ENCODE data around the gene NCOA5.

Gene NCOA5

DNA sequence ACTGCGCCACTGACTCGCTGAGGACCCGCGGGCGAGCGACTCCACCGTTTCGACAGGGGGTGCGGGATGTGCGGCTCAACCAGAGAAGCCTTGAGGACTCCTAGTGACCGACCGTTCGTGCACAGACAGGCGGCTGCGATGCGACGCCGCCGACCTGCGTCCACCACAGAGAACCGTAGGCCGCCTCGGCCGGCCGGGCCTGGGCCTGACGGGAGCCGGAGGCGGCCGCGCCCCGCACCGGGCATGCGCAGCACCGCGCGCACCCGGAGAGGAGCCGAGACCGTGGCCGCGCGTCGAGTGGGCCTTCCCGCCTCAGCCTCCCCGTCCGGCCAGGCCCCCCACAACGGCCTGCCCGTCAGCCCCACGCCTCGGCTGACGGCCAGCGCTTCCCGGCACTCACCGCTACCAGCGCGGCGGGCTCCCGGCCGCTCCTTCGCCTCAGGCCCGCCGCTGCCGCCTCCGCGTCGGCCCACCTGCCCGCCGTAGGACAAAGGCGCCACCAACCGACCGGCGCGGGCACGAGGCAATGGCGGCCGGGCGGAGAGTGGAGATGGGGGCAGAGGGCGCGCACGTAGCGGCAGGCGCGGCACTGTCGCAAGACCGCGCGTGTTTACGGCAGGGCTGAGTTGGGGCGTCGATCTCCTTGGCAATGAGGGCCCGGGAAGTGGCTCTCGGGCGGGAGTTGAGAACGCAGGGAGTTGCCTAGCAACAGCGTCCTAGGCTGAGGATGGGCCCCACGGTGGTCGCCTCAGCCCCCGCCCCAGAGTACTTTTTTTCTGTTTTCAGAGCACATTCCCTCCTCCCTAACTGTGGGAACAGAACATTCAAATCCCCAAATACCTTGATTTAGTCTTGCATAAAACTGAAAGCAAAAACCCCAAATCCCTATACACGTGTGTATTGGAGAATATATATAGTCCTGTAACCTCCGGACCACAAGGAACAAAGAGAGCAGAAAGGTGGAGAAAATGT, at the start of gene NCOA5:
NCOA5 (minus strand) TSS at position 546 of the 972 bp plus-strand sequence. CDS start 10,538 bp downstream, outside the sequence.
- peak; percentile 92 for DNase-seq (ENCODE audit: low read depth)

DNA sequence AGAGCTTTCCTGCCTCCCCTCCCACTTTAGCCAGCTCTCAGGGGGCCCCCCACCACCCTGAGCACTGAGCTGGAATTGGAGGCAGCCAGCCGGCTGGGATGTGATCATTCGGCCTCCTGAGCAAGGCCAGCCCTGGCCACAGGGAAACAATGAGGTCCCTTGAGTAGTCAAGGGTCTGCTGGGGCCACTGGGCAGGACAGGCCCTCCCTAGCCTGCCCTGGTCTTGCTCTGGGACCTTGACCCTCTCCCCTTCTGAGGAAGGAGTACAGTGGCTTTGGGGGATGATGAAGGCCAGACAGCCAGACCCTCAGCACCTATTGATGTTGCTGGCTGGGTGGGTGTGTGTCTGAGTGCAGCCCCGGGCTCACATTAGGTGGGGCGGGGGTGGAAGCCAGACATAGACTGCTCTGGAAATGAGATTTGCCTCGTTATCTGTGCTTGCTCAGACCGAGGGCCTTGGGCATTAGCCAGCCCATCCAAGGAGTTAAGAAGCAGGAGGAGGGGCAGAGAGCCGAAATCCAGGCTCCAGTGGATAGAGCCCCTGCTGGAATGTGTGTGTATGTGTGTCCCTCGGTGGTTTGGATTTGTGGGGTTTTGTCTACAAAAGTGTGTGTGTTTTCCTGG, 49.6 kb upstream of the NCOA5 start:
- no peak for DNase-seq (ENCODE audit: low read depth)

DNA sequence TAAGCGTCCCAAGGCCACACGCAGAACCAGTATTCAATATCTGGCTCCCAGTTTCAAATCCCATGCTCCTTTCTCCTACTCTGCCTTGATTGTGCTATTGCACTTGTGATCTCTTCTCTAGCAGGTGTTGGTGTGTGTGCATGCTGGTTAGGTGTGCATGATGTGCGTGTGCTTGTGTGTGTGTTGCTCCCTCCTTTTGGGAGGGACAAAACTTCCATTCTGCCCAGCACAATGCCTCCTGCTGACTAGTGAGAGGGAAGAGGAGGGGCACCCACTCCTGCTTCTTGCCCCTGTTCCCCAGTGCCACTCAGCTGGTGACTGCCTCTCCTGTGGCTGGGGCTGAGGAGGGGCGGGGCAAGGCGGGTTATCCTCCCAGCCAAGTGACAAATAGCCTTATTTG, 48.1 kb upstream of the NCOA5 start:
- DNase-seq (ENCODE audit: low read depth), result no peak

DNA sequence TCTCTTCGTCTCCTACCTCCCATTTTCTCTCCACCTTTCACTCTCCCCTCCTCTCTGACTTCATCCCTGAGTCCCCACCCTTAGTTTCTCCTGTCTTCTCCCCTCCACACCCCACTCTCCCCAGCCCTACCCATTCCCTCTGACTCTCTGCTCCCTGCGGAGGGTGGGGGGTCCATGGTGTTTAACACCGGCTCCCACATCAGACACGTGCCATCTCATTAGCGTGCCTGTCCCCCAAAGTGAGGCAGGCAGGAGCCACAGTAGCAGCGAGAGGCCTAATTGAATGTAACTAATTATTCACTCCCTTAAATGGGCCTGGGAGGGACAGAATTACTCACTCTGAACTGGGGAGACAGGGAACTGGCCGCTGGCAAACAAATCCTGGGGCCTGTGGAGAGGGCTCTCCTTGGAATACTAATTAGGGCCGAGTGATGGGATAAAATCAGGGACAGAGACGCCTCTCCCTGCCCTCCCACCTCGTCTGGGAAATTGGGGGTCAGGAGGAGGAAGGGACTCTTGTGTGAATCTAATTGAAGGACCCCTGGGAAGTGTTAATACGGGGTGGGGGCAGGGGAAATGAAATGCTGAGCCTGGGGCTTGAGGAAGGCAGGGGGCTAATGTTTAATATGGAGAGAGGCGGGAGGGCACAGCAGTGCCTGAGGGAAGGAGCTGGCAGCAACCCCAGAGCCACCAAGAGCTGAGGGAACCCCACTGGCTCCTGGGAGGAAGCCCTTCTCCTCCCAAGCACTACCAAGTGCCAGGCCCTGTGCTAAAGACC, 46.3 kb upstream of the NCOA5 start:
- DNase-seq (ENCODE audit: low read depth), result no peak

DNA sequence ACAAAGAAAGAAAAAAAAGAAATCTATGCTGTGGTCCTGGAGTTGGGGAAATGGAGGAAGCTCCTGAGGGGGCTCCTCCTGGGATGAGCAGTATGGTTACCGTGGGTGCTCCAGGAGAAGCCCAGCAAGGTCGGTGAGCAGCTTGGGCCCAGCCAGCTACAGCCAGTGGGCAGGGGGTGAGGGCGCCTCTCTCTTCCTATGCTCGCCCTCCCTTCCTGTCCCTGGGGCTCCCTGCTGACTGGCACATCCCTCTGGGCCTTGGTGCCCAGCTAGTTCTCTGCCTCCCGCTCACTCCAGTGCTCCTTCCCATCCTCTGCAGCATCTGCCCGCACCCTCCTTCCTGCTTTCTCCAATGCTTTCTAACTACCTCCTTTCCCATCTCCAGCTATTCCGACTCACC, 45.0 kb upstream of the NCOA5 start:
- no peak for DNase-seq (ENCODE audit: low read depth)

DNA sequence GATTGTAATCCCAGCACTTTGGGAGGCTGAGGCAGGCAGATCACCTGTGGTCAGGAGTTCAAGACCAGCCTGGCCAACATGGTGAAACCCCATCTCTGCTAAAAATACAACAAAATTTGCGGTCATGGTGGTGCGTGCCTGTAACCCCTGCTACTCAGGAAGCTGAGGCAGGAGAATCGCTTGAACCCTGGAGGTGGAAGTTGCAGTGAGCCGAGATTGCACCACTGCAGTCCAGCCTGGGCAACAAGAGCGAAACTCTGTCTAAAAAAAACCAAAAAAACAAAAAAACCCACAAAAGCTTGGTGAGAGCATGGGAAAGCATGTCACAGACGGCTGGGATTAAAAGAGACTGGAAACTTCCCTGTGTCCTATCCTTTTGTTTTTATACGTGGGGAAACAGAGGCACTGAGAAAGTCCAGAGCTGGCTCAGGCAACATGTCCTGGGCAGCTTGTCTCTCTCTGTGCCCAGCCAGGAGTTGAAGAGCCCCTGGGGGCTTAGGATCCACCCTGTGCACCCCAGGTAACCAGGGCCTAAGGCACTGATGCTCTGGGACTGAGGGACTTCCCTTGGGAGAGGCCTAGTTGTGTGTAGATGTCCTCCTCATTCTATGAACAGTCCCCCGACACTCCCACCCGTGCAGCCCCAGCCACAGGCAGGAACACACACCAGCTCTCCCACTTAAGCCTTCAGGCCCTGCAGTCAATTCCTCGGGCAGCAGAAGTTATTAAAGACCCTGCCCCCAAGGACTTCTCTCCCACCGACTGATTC, 44.3 kb upstream of the NCOA5 start:
- DNase-seq (ENCODE audit: low read depth), result no peak

DNA sequence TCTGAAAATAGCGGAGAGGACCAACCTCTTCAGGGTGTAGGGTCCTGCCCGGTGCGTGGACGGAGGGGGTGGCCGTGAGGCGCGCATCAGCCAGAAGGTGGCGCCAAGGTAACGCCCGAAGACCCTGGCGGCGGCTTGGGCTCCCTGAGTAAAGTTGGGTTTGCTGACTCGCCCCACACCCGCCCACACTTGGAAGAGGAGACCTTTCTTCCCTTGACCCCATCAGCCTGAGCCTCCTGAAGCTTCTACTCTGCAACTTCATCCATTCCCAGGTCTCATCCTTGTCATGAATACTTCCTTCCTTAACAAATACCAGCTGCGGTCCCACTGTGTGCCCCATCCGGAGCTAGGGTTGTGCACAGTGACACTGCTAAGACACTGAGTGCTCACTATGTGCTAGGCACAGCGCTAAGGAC, 43.0 kb upstream of the NCOA5 start:
- DNase-seq (ENCODE audit: low read depth), result peak; percentile 47

DNA sequence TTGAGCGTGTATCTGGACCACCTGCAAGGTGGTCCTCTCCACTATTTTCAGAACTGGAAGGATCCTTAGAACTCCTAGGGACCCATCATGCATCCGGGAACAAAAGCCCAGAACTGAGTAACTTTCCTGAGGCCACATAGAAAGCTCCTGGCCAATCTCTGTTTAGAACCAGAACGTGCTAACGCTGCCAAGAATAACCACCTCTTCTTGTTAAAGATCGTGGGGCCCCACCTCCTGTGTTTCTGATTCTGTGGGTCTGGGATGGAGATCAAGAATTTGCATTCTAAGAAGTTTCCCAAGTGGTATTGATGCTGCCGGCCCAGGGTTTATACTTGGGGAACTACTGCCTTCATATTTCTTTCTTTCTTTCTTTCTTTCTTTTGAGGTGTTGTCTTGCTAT, 41.6 kb upstream of the NCOA5 start:
- no peak for DNase-seq (ENCODE audit: low read depth)

DNA sequence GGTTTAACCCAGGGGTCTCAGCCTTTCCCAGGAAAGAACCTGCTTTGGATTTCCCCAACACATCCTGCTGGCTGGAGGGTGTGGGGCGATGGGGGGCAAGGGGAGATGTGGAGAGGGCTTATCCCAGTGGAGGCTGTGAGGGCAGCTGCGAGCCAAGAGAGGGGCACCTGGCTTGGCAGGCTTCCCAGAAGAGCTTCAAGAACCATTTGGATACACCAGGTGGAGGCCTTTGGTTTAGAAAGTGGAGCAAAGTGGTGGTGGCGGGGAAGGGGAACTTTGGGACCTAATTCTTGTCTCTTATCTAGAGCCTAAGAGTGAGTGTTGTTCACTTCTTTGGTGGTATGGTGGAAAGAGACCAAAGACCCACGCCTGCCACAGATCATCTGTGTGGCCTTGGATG, 40.8 kb upstream of the NCOA5 start:
- DNase-seq (ENCODE audit: low read depth), result no peak

DNA sequence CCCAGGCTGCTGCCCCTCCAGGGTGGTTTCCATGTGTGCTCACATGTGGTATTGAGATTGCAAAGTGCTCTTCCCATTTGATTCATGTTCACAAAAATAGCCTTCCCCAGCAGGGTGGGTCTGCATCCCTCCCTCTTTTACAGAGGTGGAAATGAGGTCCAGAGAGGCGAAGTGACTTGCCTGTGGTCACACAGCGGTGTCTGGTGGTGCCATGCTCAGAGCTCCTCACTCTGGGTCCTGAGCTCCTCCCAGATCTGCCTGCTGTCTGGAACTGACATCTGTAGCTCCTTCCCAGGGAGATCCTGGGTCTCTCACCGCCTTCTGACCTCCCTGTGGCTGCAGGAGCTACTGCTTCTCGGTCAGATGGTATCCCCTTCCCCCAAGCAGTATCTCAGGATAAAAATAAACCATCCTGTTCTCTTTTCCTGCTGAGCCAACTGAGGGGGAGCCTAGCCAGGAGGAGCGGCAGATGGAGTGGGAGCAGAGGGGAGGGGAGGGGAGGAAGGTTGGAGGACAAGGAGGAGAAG, 40.3 kb upstream of the NCOA5 start:
- no peak for DNase-seq (ENCODE audit: low read depth)

DNA sequence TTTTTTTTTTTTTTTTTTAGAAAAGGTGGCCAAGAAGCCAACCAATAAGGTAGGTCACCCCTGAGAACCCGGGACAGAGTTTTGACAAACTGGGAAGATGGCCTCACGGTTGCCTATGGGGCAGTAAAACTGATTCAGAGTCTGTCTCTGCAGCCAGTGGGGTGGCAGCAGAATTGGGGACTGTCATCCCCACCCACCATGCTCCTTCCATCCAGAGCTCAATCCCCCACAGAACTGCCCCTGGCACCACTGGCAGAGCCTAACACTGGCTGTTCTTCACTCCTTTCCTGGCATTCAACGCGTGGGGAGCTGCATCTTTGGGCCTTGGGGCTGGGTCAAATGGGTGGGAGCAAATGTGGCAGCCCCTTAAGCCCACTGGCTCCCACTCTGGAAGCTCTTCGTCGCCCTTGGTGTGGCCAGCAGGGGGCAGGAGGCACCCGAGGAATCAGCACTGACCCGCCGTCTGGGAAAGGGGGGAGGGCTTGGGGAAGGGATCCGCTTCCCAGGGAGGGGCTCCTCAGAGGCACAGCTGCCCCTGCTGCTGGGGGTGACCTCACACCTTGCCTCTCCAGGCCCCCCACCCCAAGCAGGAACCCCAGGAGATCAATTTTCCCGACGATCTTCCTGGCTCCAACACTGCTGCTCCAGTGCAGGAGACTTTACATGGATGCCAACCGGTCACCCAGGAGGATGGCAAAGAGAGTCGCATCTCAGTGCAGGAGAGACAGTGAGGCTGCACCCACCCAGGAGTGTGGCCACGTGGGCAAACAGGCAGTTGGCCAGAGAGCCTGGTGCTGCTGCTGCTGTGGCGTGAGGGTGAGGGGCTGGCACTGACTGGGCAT, 38.8 kb upstream of the NCOA5 start:
- no peak for DNase-seq (ENCODE audit: low read depth)

DNA sequence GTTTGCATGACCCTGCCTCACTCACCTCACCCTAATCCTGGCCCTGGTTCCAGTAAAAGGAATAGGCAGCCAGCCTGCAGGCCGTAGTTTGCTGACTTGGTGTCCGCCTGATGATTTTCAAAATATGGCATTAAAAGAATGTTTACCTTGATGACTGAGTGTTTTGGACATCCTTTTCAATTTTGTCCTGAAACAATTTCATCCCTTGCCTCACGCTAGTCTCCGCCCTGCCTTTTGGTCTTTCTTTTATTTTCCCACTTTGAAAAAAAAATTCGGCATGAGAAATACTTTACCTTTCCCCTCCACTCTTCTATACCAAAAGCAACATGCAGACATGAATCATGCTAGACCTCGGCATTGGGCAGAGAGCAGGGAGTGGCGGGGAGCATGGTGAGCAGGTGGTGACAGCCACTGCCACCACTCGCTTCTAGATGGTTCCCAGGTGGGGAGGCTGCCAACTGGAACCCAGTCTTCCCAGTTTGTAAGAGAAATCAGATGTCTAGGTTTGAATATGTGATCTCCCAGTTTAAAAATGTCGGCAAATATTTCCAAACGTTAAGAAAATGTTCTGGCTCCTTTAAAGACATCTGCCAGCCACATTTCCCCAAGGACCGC, 37.7 kb upstream of the NCOA5 start:
- DNase-seq (ENCODE audit: low read depth), result no peak

DNA sequence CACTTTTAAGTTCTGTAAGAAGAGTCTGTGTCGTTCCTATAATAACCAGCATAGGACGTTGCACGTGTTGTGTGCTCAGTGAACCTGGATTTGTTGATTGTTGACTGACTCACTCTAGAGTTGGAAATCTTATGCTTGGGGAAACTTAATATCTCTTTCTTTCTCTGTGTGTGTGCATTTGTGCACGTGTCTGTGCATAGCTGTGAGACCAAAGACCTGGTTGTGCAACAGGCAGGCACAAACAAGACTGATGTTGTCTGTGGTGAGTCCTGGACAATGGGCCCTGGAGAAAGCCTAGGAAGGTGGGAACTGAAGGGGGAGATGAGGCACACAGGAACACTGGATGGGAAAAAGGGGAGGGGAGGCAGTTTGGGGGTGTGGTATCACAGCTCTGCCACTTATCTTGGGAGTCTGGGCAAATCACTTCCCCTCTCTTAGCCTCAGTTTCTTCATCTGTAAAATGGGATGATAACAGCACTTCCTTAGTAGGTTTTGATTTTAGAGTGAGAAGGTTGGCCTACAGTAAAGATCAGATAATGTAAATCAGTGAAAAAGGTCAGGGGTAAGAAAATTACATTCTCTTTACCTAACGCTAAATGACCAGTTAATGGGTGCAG, 36.8 kb upstream of the NCOA5 start:
- no peak for DNase-seq (ENCODE audit: low read depth)

DNA sequence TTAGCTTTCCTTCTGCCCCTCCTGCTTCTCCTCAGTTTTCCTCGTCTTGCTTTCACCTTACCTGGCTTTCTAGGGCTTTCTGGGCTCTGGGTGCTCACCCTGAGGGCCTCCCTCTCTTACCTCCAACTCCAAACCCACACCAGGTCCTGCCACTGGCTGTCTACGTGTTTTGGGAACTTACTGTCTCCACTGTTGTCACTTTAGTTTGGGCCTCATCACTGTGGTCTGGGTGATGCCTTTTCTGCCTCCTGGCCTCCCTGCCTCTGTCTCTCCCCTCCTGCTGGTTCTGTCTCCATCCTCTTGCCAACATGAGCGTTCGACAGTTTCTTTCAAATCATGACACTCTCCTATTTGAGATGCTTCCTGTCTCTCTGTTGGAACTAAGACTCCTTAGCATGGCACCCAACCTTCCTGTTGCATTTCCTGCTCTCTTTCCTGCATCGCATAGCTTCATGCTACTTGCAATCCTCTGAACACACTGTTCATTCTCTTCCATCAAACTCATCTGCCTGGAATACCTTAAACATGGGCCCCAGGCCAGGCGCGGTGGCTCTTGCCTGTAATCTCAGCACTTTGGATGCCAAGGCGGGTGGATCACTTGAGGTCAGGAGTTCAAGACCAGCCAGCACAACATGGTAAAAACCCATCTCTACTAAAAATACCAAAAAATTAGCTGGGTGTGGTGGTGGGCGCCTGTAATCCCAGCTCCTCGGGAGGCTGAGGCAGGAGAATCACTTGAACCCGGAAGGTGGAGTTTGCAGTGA, 33.9 kb upstream of the NCOA5 start:
- no peak for DNase-seq (ENCODE audit: low read depth)

DNA sequence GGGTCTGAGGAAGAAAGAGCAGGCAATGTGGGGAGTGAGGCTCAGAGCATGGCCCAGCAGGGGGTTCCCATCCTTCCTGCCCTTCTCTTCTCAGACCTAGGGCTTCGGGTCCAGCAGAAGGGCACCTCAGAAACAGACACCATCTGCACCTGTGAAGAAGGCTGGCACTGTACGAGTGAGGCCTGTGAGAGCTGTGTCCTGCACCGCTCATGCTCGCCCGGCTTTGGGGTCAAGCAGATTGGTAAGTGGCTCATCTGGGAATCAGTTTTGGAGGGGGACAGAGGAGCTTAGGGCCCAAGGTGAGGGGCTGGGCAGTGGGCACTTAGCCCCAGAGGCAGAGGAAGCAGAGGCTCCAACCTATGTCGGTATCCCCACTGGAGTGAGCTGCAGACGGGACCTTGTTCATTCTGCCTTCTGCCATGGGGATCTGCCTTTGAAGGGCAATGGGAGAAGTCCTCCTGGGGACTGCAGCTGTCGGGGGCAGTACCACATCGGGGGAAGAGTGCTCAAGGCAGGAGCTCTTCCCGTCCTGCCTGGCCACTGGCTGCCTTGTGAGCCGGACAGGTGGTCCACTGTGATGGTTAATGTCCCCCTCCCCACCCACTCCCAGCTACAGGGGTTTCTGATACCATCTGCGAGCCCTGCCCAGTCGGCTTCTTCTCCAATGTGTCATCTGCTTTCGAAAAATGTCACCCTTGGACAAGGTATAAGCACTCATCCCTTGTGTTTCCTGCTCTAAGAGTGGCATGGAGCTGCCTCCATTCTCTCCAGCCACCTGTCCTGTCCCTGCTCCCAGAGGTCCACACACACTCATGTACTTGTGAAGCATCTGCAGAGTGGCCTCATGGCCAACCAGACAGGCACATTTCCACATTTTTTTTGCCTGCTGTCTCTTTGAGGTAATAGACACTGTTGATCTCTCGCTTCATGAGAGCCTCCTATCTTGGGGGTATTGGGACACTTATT, 33.0 kb upstream of the NCOA5 start:
- no peak for DNase-seq (ENCODE audit: low read depth)

DNA sequence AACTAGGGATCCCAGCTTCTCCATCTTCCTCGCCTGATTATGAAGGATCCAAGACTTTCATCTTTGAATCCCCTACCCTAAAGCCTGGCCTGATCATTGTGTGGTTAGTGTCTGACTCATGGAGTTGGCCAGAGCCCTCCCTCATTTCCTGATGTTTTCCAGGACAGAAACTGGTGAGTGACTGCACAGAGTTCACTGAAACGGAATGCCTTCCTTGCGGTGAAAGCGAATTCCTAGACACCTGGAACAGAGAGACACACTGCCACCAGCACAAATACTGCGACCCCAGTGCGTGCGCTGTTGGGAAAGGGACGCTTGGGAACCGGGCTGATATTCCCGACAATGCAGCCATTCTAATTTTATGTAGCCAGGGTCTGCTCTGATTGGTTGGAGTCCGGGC, 32.3 kb upstream of the NCOA5 start:
- no peak for DNase-seq (ENCODE audit: low read depth)

DNA sequence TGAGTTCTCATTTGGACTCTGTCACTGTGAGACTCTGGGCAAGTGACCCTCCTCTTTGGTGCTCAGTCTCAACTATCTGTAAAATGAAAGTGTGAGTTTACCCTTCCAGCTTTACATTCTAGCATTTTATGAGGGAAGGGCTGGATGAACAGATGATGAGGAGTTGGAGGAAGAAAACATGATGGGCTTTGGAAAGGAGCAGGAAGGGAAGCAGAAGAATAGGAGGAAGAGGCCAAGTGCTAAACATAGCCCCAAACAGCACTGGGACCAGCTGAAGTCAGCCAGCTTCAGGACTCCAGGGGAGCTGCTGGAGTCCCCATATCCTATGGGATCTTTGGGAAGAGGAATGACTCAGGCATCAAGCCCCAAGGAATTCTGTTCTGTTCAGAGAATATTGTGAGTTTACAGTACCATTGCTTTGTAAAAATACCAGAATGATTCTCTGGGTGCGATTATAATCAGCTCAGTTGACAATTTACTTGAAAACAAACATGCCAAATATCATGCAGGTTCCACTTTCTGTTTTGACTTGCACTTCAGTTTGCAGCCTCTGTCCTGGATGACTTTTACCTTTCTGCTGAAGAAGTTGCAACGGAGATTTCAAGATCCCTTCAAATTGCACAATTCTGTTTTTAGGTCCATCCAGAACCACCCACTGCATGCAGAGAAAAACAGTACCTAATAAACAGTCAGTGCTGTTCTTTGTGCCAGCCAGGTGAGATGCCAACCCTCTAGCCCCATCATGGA, 31.6 kb upstream of the NCOA5 start:
- no peak for DNase-seq (ENCODE audit: low read depth)
